ELR (cell line): Measurements from ENCODE around the gene TRIM74.
"Not testable (repeated sequence)": the region's sequence is repeated elsewhere in the genome, so short reads cannot be mapped to it uniquely, and the experiment has no call there.

Experiments used
- DNase-seq: peaks from one replicate; pipeline ENCODE4 v3.0.0-alpha.2; 2015; ENCODE audit warnings: low read depth

Gene TRIM74

DNA sequence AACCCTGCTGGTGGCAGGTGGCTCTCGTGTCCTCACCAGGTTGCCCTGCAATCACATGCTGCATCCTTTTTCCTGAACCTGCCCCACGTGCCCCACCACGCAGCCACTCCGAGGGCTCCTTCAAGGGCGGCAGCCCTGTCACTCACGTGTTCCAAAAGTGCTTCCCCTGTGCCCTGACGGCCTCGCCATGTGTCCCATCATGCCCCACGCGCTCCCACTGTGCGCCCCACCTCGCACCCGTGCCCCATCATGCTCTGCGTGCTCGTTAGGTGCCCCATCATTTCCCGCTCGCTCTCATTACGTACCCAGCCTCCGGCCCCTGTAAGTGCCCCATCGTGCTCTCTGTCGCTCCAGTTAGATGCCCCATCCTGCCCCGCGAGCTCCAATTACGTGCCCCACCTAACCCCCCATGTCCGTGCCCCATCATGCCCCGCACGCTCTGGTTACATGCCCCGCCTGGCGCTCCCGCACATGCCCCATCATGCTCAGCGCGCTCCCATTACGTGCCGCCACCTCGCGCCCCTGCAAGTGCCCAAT, at the start of gene TRIM74:
TSS of gene TRIM74 (minus strand) at position 487 of the 537 bp plus-strand sequence. CDS start 3,309 bp downstream, outside the sequence.
- DNase-seq, result not testable (repeated sequence)

DNA sequence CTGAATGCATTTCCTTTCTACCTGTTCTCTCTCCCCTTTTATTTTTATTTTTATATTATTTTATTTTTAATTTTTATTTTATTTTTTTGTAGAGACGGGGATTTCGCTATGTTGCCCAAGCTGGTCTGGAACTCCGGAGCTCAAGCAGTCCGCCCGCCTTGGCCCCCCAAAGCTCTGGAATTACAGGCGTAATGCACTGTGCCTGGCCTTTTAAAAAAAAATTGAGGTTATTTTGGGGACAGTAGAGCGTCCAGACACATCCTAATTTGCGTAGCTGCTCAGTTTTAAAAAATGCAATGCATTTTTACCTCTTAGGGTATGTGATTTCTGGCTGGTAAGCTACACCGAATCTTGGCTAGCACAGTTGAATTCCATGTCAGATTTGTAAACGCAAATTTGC, 37.2 kb upstream of the TRIM74 start:
- DNase-seq, result not testable (repeated sequence)

DNA sequence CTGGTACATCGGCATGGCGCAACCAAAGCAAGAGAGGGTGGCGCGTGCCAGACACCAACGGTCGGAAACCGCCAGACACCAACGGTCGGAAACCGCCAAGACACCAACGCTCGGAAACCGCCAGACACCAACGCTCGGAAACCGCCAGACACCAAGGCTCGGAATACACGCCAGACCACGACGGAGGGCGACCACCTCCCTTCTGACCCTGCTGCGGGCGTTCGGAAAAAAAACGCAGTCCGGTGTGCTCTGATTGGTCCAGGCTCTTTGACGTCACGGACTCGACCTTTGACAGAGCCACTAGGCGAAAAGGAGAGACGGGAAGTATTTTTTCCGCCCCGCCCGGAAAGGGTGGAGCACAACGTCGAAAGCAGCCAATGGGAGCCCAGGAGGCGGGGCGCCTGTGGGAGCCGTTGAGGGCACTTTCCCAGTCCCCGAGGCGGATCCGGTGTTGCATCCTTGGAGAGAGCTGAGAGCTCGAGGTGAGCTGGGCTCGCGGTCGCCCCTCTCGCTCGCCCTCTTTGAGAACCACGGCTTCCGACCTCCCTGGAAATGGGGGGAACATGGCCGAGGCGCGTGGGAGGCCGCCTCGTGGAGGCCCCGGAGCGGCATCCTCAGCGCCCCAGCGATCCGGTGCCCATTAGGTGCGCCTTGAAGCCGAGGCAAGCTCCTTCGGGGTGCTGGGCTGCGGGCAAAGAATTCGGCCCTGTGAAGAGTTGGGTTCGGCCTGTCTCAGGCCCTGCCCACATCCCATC, 36.6 kb upstream of the TRIM74 start:
- peak; percentile 83 for DNase-seq

DNA sequence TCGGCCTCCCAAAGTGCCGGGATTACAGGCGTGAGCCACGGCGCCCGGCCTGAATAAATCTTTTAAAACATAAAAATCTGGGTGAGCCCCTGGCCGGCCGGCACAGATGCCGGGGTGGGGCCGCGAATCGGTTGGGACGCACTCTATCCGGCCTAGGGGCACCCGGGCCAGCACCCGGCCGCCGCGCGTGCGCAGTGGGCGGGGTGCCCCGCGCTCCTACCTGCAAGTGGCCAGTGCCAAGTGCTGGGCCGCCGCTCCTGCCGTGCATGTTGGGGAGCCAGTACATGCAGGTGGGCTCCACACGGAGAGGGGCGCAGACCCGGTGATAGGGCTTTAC, 36.1 kb upstream of the TRIM74 start:
- not testable (repeated sequence) for DNase-seq

DNA sequence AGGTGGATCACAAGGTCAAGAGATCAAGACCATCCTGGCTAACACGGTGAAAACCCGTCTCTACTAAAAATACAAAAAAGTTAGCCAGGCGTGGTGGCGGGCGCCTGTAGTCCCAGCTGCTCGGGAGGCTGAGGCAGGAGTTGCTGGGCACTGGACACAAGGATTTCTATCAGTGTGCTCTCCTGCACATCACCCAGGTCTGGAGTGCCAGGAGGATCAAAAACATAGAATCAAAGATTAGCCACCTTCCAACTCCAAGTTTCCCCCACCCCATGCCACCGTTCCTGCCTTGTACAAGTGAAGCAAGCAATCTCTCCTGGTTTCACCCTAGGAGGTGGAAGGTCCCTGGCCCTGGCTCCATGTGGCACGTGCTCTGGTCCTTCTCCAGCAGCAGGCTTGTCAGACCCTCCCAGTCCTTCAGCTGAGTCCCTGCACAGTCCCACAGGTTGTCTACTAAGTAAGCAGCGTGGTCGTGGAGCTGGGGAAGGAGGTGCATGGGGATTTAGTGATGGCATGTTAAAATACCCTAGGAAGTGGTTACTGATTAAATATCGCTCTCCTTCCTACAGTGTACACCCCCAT, 28.7 kb upstream of the TRIM74 start:
- DNase-seq, result not testable (repeated sequence)

DNA sequence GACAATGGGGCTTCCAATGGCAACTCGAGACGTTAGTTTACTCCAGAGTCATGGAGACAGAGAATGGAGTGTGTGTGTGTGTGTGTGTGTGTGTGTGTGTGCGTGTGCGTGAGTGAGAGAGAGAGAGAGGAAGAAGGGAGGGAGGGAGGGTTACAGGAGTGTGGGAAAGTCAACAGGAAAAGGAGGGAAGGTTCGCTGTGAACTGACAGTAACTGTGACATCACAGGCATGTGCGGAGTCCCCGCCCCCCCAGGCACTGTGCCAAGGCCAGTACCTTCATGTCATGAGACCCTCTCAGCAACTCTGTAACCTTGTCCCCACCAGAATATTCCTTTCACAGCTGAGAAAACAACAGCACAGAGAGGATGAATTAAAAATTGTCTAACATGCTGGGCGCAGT, 28.2 kb upstream of the TRIM74 start:
- not testable (repeated sequence) for DNase-seq

DNA sequence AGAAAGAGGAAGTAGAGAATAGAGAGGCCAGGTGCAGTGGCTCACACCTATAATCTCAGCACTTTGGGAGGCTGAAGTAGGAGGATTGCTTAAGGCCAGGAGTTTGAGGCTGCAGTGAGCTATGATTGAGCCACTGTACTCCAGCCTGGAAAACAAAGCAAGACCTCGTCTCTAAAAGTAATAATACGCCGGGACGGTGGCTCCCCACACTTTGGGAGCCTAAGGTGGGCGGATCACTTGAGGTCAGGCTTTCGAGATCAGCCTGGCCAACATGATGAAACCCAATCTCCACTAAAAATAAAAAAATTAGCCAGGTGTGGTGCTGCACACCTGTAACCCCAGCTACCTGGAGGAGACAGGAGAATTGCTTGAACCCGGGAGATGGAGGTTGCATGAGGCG, 26.2 kb upstream of the TRIM74 start:
- not testable (repeated sequence) for DNase-seq

DNA sequence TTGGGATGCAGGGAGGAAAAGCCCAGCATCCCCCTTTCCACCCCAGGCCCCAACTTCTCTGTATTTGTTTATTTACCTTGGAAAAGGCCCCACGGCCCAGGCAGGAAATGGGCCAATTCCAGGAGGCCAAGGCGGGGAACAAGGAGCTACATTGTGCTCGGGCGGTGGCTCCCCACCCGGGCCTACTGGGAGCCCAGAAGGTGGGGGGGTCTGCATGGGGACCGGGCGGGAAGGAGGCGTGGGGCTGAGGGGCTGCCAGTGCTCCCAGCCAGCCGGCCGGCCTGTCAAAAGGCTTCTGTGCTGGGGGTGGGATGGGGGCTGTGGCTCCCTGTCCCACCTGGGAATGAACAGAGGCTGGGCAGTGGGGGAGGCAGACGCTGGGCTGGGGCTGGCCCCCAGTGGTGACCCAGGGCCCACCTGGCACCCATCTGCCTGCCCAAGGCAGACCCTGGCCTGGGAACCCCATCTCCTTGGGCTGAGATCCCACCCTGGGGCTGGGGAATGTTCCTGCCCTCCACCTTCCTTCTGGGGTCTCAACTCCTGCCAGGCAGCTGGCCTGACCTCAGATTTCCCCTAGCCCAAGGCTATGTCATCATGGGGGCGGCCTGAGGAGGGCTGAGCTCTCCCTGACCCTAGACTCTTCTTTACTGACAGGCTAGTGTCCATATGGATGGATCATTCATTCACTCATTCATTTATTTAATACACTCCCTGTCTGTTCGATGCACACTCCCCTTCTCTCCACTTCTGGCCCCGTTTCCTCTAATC, 21.1 kb upstream of the TRIM74 start:
- not testable (repeated sequence) for DNase-seq

DNA sequence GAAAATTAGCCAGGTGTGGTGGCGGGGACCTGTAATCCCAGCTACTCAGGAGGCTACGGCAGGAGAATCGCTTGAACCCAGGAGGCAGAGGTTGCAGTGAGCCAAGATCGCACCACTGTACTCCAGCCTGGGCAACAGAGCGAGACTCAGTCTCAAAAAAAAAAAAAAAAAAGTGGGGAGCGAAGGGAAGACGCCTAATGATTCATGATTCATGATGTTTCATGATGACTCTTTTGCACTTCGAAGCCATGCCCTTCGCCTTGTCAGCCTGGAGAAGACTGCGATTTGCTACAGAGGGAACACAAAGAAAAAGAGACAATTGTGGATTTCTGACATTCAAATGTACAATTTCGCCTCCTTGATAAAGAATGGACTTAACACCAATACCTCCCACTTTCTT, 12.8 kb upstream of the TRIM74 start:
- DNase-seq, result not testable (repeated sequence)

DNA sequence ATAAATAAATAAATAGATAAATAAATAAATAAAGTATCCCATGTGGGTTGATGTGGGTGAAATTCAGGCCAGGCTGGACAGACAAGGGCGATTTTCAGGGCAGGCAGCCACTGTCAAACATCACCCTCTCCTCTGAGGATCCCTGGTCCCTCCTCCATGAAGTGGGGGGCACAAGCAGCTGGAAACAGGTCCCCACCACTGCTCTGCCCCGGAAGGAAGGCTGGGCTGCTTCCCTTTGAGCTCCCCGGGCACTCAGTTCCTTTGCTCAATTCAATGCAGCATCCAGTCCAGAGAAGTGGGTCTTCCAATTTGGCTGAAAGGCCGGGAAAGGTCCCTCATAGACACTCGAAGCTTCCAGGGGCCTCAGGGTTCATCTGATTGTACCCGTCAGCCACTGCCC, 11.1 kb upstream of the TRIM74 start:
- DNase-seq, result not testable (repeated sequence)

DNA sequence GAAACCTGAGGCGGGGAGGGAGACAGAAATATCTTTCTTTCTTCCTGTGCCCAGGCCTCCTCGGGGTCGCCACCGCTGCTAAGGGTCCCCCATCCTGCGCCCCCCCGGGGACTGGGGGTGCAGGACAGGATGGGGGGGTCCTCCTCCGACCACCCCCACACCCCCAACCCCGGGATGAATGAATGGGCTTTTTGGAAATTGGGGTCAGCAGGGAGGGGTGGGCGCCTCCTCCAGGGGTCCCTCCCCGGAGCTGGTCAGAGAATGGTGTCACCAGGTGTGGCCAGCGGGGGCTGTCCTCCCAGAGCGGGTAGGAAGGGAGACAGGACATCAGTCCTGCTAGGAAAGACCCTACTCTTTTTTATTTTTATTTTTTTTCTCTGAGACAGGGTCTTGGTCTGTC, 7.2 kb upstream of the TRIM74 start:
- not testable (repeated sequence) for DNase-seq

DNA sequence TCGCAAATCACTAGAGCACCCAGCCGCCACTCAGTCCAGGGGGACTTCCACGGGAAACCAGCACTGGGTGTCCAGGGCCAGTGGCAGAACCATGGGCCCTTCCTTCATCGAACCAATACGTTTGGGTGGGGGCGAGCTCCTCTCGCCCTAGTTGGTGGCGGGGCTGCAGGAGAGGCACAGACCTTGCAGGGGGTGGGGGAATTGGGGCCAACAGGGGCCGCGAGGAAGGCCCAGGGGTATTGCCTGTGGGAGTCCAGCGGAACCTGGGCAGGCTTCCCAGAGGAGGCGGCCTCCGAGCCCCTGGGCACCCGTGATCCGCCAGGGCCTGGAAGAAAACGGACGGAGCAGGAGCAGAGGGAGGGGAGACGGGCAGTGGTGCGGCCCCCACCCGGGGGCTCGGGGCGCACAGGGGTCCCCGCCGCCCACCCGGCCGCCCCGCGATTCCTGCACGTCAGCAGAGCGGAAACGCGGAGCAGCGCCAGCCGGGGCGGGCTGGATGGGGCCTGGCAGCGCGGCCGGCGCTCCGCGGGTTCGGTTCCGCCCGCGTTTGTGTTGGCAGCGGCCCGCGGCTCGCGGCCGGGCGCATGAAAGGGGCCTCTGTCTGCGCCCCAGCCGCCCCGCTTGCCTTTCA, 6.5 kb upstream of the TRIM74 start:
- not testable (repeated sequence) for DNase-seq

DNA sequence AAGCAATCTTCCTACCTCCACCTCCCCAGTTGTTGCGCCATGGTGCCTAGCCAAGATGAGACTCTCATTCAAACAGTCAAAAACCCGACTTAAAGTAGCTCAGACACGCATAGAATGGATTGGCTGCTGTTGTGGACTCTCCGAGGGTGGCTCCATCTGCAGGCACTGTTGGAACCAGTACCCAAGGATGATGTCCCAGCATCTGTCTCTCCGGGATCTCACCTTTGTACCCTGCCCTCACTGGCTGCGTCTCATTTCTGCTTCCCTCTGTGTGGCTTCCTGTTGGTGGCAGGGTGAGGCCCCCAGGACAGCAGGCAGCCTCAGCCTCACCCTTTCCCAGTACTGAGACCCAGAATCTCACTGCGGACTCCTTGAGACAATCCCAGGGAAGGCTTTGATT, 5.5 kb upstream of the TRIM74 start:
- not testable (repeated sequence) for DNase-seq

DNA sequence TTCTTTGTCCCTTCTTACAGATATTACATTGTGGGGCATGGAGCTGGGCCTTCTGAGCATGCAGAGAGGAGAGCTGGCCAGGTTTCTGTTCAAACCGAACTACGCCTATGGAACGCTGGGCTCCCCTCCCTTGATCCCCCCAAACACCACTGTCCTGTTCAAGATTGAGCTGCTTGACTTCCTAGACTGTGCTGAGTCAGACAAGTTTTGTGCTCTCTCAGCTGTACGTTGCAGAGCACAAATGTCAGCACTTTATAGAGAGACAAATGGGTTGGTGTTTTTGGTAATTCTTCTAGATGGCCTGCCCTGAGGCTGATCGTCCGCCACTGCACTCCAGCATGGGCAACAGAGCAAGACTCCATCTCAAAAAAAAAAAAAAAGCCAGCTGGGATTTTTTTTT, 2.2 kb upstream of the TRIM74 start:
- not testable (repeated sequence) for DNase-seq

DNA sequence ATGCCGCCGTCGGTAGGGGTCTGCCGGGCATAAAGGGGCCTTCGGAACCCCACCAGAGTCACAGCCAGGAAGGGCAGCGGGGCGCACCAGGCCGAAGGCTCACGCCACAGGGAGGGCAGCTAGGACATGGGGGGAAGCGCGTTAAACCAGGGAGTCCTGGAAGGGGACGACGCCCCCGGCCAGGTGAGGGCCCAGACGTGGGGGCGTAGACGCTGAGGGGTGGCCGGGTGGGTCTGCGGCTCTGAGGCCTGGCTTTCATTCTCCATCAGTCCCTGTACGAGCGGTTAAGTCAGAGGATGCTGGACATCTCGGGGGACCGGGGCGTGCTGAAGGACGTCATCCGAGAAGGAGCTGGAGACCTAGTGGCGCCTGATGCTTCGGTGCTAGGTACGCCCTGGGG, 422 bp upstream of the TRIM74 start:
- not testable (repeated sequence) for DNase-seq

DNA sequence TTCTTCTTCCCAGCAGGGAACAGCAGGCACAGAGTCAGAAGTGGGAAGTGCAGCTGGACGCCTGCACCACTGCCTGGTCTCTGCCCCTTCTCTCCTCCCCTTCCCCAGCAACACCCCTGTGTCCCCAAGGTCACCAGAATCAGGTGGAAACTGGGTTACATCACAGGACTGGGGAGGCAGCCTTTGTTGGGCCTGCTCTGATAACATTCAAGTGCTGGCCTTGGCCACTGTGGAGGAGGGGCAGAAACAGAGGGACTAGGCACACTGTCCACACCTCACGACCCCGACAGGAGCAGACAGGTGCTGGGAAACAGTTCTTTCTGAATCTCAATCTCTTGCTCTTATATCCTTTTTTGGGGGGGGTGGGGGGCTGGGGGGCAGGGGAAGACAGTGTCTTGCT, 2.4 kb downstream of the TRIM74 start:
- DNase-seq, result not testable (repeated sequence)

DNA sequence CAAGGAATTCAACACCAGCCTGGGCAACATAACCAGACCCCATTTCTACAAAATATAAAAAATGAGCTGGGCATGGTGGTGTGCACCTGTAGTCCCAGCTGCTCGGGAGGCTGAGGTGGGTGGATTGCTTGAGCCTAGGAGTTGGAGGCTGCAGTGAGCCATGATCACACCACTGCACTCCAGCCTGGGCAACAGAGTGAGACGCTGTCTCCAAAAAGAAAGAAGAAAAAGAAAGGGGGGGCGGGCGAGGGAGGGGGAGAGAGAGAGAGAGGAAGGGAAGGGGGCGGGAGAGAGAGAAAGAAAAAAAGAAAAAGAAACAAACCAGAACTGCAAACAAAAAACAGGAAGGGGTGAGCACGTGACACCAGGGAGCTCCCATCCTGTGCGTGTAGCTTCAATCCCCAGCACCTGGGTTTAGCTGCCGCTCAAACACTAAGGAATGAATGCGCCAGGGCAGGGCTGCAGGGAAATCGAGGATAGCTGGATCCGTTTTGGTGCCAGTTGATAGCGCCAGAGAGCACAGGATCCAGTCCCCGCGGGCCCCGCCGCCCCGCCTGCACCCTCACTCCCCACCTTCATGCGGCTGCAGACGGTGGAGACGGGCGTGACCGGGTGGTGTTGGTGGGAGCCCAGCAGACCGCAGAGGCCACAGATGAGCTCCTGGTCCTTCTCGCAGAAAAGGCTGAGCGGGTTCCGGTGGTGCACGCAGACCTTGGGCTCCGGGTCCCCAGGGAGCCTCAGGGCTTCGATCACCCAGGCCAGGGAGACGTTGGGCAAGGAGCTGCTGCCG, 3.9 kb downstream of the TRIM74 start:
- DNase-seq, result not testable (repeated sequence)

DNA sequence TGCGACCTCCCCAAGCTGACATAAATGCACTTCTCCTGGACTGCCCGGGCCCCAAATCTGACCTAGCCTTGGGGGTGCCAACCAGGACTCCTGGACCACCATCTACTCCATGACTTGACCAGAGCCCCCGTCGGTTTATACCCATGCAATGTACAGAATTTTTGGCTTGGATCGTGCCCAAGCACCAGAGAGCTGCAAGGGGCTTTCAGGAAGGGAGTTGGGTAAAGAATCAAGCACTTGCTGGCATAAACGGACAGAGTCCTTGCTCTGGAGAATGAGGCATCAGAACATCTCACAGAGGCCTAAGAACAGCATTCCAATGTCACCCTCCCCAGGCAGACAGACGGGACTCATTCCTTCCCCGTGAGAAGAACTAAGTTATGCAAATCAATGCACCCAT, 6.2 kb downstream of the TRIM74 start:
- not testable (repeated sequence) for DNase-seq

DNA sequence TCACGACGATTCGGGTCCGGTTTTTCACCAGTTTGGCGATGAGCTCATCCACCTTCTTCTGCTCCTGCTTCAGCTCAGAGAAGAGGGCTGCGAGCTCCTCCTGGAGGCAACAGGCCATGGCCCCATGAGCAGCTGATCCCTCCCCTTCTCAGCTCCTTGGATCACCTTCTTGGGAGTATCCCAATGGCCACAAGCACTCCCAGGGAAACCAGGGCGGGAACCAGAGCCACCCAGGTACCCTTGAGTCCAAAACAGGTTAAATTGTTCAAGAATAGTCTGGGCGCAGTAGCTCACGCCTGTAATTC, 8.0 kb downstream of the TRIM74 start:
- DNase-seq, result not testable (repeated sequence)

DNA sequence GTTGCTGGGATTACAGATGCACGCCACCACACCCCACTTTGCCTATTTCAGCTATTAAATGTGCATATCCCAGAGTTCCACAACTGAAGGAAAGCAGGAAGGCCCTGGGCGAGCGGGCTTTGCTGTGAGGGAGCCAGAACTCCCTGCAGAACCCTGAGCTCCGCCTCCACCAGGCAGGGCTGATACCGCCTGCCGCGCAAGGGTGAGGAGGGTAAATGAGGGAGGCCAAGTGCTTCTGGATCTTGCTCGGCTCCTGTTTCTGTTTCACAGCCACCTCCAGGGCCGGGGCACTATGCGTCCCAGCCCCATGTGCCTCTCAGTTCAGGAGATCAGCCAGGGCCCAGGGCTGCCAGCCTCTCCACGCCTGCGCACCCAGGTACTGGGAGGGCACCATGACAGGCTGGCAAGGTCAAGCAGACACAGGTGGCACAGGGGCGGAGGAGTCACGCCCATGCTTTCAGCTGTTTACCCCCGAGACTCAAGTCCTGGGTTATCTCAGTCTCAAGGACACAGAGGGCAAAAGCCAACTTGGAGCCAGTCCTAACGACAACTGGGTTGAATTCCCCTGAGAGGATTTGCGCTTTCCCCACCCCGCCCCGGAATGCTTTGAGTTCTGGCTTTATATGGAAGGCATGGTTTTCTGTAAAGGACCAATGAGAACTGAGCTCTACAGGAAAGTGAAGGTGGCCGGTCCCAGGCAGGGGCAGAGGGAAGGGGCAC, 8.5 kb downstream of the TRIM74 start:
- DNase-seq, result not testable (repeated sequence)

DNA sequence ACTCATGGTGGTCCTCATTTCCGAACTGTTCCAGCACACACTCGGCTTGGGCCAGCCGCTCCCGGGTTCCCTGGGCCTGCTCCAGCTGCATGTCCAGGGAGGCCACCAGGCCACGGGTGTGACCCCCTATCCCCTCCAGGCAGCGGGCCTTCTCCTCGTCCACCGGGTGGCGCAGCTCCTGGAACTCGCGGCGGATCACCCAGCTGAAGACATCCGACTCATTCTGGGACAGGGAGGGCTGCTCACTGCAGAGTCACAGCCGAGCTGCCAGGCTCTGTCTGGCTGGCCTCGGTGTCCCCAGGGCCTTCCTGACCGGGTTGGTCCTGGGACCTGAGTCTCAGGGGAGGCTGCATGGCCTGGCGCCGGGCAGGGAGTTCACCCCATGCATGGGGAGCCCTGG, 9.2 kb downstream of the TRIM74 start:
- DNase-seq, result not testable (repeated sequence)
